Peyer's patch (tissue), 4 donors: ENCODE data around the gene ZNF860. TPM values are rescaled to one million over a fixed set of nuclear protein-coding genes. Genes with fewer than 3 reads are reported as not detected.

Experiments used
- DNase-seq, 3 donors: peaks; one replicate each; pipeline ENCODE4 v3.0.0-alpha.2; 2017 to 2019
- H3K27ac ChIP-seq, 4 donors: fragments of 200-600 bp; sonication (generic); one replicate each; pipeline ENCODE4 v1.5.1; 2016 to 2019
- H3K27me3 ChIP-seq, 2 donors: fragments of 200-600 bp; sonication (generic); one replicate each; pipeline ENCODE4 v1.5.1; 2019
- H3K36me3 ChIP-seq, 3 donors: fragments of 200-600 bp; sonication (generic); one replicate each; pipeline ENCODE4 v1.5.1; 2016 to 2019
- H3K4me1 ChIP-seq, 4 donors: fragments of 200-600 bp; sonication (generic); one replicate each; pipeline ENCODE4 v1.5.1; 2016 to 2019
- H3K4me3 ChIP-seq, 4 donors: fragments of 200-600 bp; sonication (generic); 1 replicate in 3 of 4; 2 replicates in 1 of 4; pipeline ENCODE4 v1.5.1; 2016 to 2019; ENCODE audit warnings: mild to moderate bottlenecking in 1 of 4
- H3K9me3 ChIP-seq, 4 donors: fragments of 200-600 bp; sonication (generic); one replicate each; pipeline ENCODE4 v1.5.1; 2016 to 2019; ENCODE audit warnings: mild to moderate bottlenecking in 1 of 4
- POLR2A ChIP-seq, 2 donors: fragments of 450-650 bp; IDR thresholded peaks; one replicate each; pipeline ENCODE4 v1.5.1; 2017; ENCODE audit warnings: antibody characterized with exemption in 2 of 2, mild to moderate bottlenecking in 2 of 2, moderate library complexity in 2 of 2
- total RNA-seq, 4 donors: library from RNA; depleted of rRNA; stranded (reverse); fragments of >200 nt; gene quantifications; one replicate each; pipeline ENCODE4 v1.1.0, GENCODE V29; 2016
- TF ChIP-seq, protein P1 (sequence below), 6 experiments: fragments of 450-650 bp in 4 of 6; fragments of 200-600 bp in 2 of 6; sonication (generic) in 1 of 6; IDR thresholded peaks; one replicate each; pipeline ENCODE4 v1.5.1; 2017 to 2019; ENCODE audit warnings: antibody characterized with exemption in 6 of 6, mild to moderate bottlenecking in 3 of 6, moderate library complexity in 1 of 6

The ZNF860 gene
- total RNA-seq, 4 donors from 2014 or later, result 0.80 to 10.7 TPM; not detected in 2

DNA sequence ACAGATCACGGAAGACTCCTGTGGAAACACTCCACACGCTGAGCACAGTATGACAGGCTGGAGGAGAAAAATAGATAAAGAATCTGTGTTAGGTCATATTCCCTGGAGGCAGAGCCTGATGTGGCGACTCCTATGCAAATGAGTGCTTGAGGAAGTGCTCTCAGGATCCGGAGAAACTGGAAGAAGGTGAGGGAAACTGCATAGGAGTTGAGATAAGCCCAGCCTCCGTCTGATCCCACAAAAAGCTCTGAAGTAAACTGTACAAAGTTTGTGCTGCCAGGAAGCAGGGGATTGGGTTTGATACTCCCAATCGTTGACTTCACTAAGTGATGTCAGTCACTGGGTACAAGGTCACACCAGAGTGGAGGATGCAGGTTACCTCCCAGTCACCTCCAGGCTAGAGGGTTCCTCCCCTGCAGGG lies 33.9 kb upstream of the ZNF860 start:
- TF ChIP-seq, protein P1, sequence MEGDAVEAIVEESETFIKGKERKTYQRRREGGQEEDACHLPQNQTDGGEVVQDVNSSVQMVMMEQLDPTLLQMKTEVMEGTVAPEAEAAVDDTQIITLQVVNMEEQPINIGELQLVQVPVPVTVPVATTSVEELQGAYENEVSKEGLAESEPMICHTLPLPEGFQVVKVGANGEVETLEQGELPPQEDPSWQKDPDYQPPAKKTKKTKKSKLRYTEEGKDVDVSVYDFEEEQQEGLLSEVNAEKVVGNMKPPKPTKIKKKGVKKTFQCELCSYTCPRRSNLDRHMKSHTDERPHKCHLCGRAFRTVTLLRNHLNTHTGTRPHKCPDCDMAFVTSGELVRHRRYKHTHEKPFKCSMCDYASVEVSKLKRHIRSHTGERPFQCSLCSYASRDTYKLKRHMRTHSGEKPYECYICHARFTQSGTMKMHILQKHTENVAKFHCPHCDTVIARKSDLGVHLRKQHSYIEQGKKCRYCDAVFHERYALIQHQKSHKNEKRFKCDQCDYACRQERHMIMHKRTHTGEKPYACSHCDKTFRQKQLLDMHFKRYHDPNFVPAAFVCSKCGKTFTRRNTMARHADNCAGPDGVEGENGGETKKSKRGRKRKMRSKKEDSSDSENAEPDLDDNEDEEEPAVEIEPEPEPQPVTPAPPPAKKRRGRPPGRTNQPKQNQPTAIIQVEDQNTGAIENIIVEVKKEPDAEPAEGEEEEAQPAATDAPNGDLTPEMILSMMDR (IDR thresholded peaks at IDR 0.05), result no peak
- no peak for TF ChIP-seq POLR2A (IDR thresholded peaks at IDR 0.05)
- no peak for DNase-seq
- H3K4me3 ChIP-seq, result no peak overlapping the region
- no peaks in the 10 kb centered on the region for H3K9me3 ChIP-seq
- peaks cover 0 to 7% (median 1%) of the 10 kb centered on the region in 4 donors for H3K4me1 ChIP-seq
- no peaks in the 10 kb centered on the region for H3K27me3 ChIP-seq
- H3K36me3 ChIP-seq, result no peaks in the 10 kb centered on the region
- peak overlapping the region in 2 of 4 donors; percentile 66 to 71 for H3K27ac ChIP-seq

DNA sequence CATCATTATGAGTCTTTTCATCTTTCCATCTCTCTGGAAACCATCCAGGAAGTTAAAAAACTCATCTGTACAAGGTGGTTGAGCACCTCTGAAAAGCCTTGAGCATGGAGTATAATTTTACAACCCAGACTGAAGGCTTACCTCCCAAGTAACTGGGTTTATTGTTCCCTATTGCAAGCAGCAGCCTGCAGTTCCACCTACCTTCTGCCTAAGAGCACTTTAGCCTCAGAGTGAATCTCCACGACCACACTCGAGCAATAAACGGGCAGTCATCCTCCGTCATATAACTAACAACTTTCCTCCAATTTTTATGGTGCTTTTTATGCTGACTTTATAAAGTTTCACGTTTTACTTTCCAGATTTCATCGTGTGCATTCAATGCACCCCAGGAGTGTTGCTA lies 33.3 kb upstream of the ZNF860 start:
- no peak overlapping the region for H3K4me3 ChIP-seq
- H3K9me3 ChIP-seq, result no peaks in the 10 kb centered on the region
- peak overlapping the region in 1 of 4 donors; percentile 71 for H3K27ac ChIP-seq
- no peaks in the 10 kb centered on the region for H3K36me3 ChIP-seq
- TF ChIP-seq, protein P1 (IDR thresholded peaks at IDR 0.05), result no peak
- no peak for TF ChIP-seq POLR2A (IDR thresholded peaks at IDR 0.05)
- H3K4me1 ChIP-seq, result peaks cover 0 to 7% (median 1%) of the 10 kb centered on the region in 4 donors
- no peaks in the 10 kb centered on the region for H3K27me3 ChIP-seq
- DNase-seq, result no peak

GRCh38 chr3:31952205-31952604 lies 29.3 kb upstream of the ZNF860 start:
- no peaks in the 10 kb centered on the region for H3K36me3 ChIP-seq
- H3K27ac ChIP-seq, result peak overlapping the region in 1 of 4 donors; percentile 73
- H3K4me1 ChIP-seq, result peaks cover 0 to 7% (median under 1%) of the 10 kb centered on the region in 4 donors
- peaks cover 0 to 11% (median 0%) of the 10 kb centered on the region in 4 donors for H3K9me3 ChIP-seq
- DNase-seq, result peak in 2 of 3 donors; percentile 84 to 85
- H3K4me3 ChIP-seq, result no peak overlapping the region
- no peaks in the 10 kb centered on the region for H3K27me3 ChIP-seq
- TF ChIP-seq, protein P1 (IDR thresholded peaks at IDR 0.05), result no peak
- TF ChIP-seq POLR2A (IDR thresholded peaks at IDR 0.05), result no peak

GRCh38 chr3:31953091-31953490 lies 28.5 kb upstream of the ZNF860 start:
- Histone ChIP-seq H3K9me3 (peaks cover 0 to 11% (median 0%) of the 10 kb centered on the region in 4 donors), H3K36me3 (no peaks in the 10 kb centered on the region), H3K27ac (peak overlapping the region in 2 of 4 donors; percentile 9 to 73), H3K4me1 (peaks cover 0 to 3% (median 0%) of the 10 kb centered on the region in 4 donors), H3K4me3 (no peak overlapping the region), H3K27me3 (no peaks in the 10 kb centered on the region)
- TF ChIP-seq POLR2A (IDR thresholded peaks at IDR 0.05), result no peak
- TF ChIP-seq, protein P1 (IDR thresholded peaks at IDR 0.05), result no peak
- DNase-seq, result peak in 2 of 3 donors; percentile 57 to 62

DNA sequence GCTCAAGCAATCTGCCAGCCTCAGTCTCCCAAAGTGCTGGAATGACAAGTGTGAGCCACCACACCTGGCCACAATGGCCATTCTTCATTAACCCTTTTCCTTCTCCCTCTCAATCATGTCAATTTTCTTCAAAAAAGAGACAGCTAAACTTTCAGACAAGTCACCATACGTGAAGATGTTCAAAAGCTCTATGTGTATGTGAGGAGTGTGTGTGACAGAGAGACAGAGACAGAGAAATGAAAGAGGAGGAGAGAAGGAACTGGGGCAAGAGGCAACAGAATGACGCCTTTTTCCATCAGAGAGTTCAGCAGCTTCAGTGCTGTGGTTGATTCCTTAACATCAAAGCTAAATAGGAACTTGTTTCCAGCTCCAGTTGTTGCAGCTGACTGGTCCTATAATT lies 27.9 kb upstream of the ZNF860 start:
- Histone ChIP-seq H3K27me3 (no peaks in the 10 kb centered on the region), H3K9me3 (peaks cover 0 to 11% (median 0%) of the 10 kb centered on the region in 4 donors), H3K4me3 (no peak overlapping the region), H3K4me1 (no peaks in the 10 kb centered on the region), H3K27ac (peak overlapping the region in 2 of 4 donors; percentile 9 to 73), H3K36me3 (no peaks in the 10 kb centered on the region)
- TF ChIP-seq, protein P1 (IDR thresholded peaks at IDR 0.05), result no peak
- no peak for TF ChIP-seq POLR2A (IDR thresholded peaks at IDR 0.05)
- no peak for DNase-seq
